H9 (cell line): ENCODE measurements around the gene ZNF429. TPM values are rescaled to one million over a fixed set of nuclear protein-coding genes. Genes with fewer than 3 reads are reported as not detected.

Experiments
- DNase-seq: peaks from one replicate; pipeline ENCODE4 v3.0.0-alpha.2; 2017
- H2AFZ ChIP-seq: one replicate; pipeline ENCODE4 v1.6.1; 2013; ENCODE audit warnings: mild to moderate bottlenecking, low read length, control low read depth, moderate library complexity
- H2AK5ac ChIP-seq: 2 replicates; pipeline ENCODE4 v1.6.1; 2013; ENCODE audit warnings: low read length, control low read depth, mixed read lengths; ENCODE audit not compliant: insufficient read length
- H2BK120ac ChIP-seq: one replicate; pipeline ENCODE4 v1.6.1; 2013; ENCODE audit warnings: low read depth, mild to moderate bottlenecking, low read length, control low read depth, inconsistent platforms; ENCODE audit not compliant: poor library complexity, severe bottlenecking
- H2BK12ac ChIP-seq: 2 replicates; pipeline ENCODE4 v1.6.1; 2013; ENCODE audit warnings: low read length, control low read depth, mixed read lengths, low read depth; ENCODE audit not compliant: insufficient read length
- H2BK15ac ChIP-seq: 2 replicates; pipeline ENCODE4 v1.6.1; 2013; ENCODE audit warnings: low read depth, low read length, control low read depth
- H2BK20ac ChIP-seq: one replicate; pipeline ENCODE4 v1.6.1; 2013; ENCODE audit warnings: low read depth, mild to moderate bottlenecking, low read length, control low read depth, inconsistent platforms; ENCODE audit not compliant: poor library complexity, severe bottlenecking
- H2BK5ac ChIP-seq: 2 replicates; pipeline ENCODE4 v1.6.1; 2013; ENCODE audit warnings: low read length, control low read depth, mixed read lengths; ENCODE audit not compliant: insufficient read length
- H3K14ac ChIP-seq: 2 replicates; pipeline ENCODE4 v1.6.1; 2013; ENCODE audit warnings: low read length, control low read depth; ENCODE audit not compliant: insufficient read depth
- H3K18ac ChIP-seq: 2 replicates; pipeline ENCODE4 v1.6.1; 2013; ENCODE audit warnings: low read depth, mild to moderate bottlenecking, mixed read lengths, low read length, control low read depth; ENCODE audit not compliant: insufficient read length
- H3K23ac ChIP-seq: 2 replicates; pipeline ENCODE4 v1.6.1; 2013; ENCODE audit warnings: low read length, control low read depth, mixed read lengths, low read depth; ENCODE audit not compliant: insufficient read length
- H3K23me2 ChIP-seq: 2 replicates; pipeline ENCODE4 v1.6.1; 2013; ENCODE audit warnings: low read depth, mild to moderate bottlenecking, mixed read lengths, low read length, control low read depth; ENCODE audit not compliant: insufficient read length, poor library complexity, severe bottlenecking
- H3K27ac ChIP-seq: 2 replicates; pipeline ENCODE4 v1.5.1; 2013; ENCODE audit warnings: low read length, control low read depth, mixed read lengths, low read depth; ENCODE audit not compliant: insufficient read length
- H3K27me3 ChIP-seq: 2 replicates; pipeline ENCODE4 v1.6.1; 2013; ENCODE audit warnings: low read length, control low read depth, inconsistent platforms; ENCODE audit not compliant: insufficient read depth
- H3K4ac ChIP-seq: 2 replicates; pipeline ENCODE4 v1.6.1; 2013; ENCODE audit warnings: low read depth, mild to moderate bottlenecking, control low read depth, inconsistent platforms, low read length, moderate library complexity
- H3K4me1 ChIP-seq: 2 replicates; pipeline ENCODE4 v1.6.1; 2013; ENCODE audit warnings: low read length, control low read depth, inconsistent platforms; ENCODE audit not compliant: insufficient read depth
- H3K4me2 ChIP-seq: 2 replicates; pipeline ENCODE4 v1.6.1; 2013; ENCODE audit warnings: low read length, control low read depth, mixed read lengths; ENCODE audit not compliant: insufficient read length, insufficient read depth
- H3K56ac ChIP-seq: 2 replicates; pipeline ENCODE4 v1.6.1; 2013; ENCODE audit warnings: low read depth, mild to moderate bottlenecking, mixed read lengths, low read length, control low read depth; ENCODE audit not compliant: insufficient read length
- H3K79me1 ChIP-seq: 2 replicates; pipeline ENCODE4 v1.6.1; 2013; ENCODE audit warnings: low read depth, mild to moderate bottlenecking, moderate library complexity, low read length, control low read depth, inconsistent platforms; ENCODE audit not compliant: insufficient read depth, poor library complexity, severe bottlenecking
- H3K79me2 ChIP-seq: 2 replicates; pipeline ENCODE4 v1.6.1; 2013; ENCODE audit warnings: low read length, control low read depth, inconsistent platforms; ENCODE audit not compliant: insufficient read depth
- H3K9ac ChIP-seq: 2 replicates; pipeline ENCODE4 v1.6.1; 2013; ENCODE audit warnings: low read length, control low read depth, mixed read lengths; ENCODE audit not compliant: insufficient read length; ENCODE audit errors: extremely low read depth
- H3K9me3 ChIP-seq: one replicate; pipeline ENCODE4 v1.6.1; 2013; ENCODE audit warnings: low read depth, low read length, inconsistent platforms; ENCODE audit not compliant: control insufficient read depth
- H3T11ph ChIP-seq: one replicate; pipeline ENCODE4 v1.6.1; 2013; ENCODE audit warnings: mild to moderate bottlenecking, low read length, control low read depth, inconsistent platforms
- H4K20me1 ChIP-seq: one replicate; pipeline ENCODE4 v1.6.1; 2013; ENCODE audit not compliant: control insufficient read depth, insufficient read length, insufficient read depth
- H4K5ac ChIP-seq: 2 replicates; pipeline ENCODE4 v1.6.1; 2013; ENCODE audit warnings: low read depth, mild to moderate bottlenecking, mixed read lengths, low read length, control low read depth; ENCODE audit not compliant: insufficient read length
- H4K8ac ChIP-seq: replicated peaks from 2 replicates; pipeline ENCODE4 v1.6.1; 2013; ENCODE audit warnings: low read length, control low read depth, mixed read lengths, low read depth; ENCODE audit not compliant: insufficient read length
- H4K91ac ChIP-seq: 2 replicates; pipeline ENCODE4 v1.6.1; 2013; ENCODE audit warnings: low read depth, mild to moderate bottlenecking, moderate library complexity, mixed read lengths, low read length, control low read depth; ENCODE audit not compliant: insufficient read length
- H3K27ac Mint-ChIP-seq, 3 experiments: 2 replicates in 2 of 3; 3 replicates in 1 of 3; pipeline ENCODE4 v1.8.0; 2020 to 2021; ENCODE audit warnings: mixed read lengths in 3 of 3, mild to moderate bottlenecking in 1 of 3, moderate library complexity in 1 of 3
- H3K27me3 Mint-ChIP-seq: 2 replicates; pipeline ENCODE4 v1.8.0; 2021; ENCODE audit warnings: low read depth, mild to moderate bottlenecking, moderate library complexity, mixed read lengths
- H3K36me3 Mint-ChIP-seq, 3 experiments: 2 replicates in 2 of 3; 3 replicates in 1 of 3; pipeline ENCODE4 v1.8.0; 2020 to 2021; ENCODE audit warnings: low read depth in 3 of 3, mixed read lengths in 3 of 3; ENCODE audit not compliant: insufficient read depth in 1 of 3
- H3K4me1 Mint-ChIP-seq, 2 experiments: 2 replicates each; pipeline ENCODE4 v1.8.0; 2020; ENCODE audit warnings: mixed read lengths in 2 of 2
- H3K4me3 Mint-ChIP-seq, 2 experiments: 2 replicates in 1 of 2; 3 replicates in 1 of 2; pipeline ENCODE4 v1.8.0; 2020 to 2021; ENCODE audit warnings: mild to moderate bottlenecking in 2 of 2, mixed read lengths in 2 of 2, moderate library complexity in 1 of 2
- H3K9me3 Mint-ChIP-seq, 2 experiments: 2 replicates in 1 of 2; 3 replicates in 1 of 2; pipeline ENCODE4 v1.8.0; 2020; ENCODE audit warnings: mild to moderate bottlenecking in 2 of 2, mixed read lengths in 2 of 2, moderate library complexity in 1 of 2
- WGBS: extraction: QIAGEN DNeasy Blood & Tissue Kit; methylation state at CpG from one replicate; pipeline ENCODE4 v1.1.7; 2013; ENCODE audit warnings: missing lambda C conversion rate, low lambda C conversion rate, mixed read lengths; ENCODE audit not compliant: insufficient read length; ENCODE audit errors: extremely low coverage; 5-methylcytosine and 5-hydroxymethylcytosine counted together
- total RNA-seq: library from RNA; stranded (reverse); gene quantifications from 2 replicates; pipeline ENCODE4 v1.2.1, GENCODE V29; 2021
- TF ChIP-seq, protein P1 (sequence below): fragments of 200-600 bp; sonication (generic); conservative IDR thresholded peaks from 3 replicates; pipeline ENCODE4 v1.8.0; 2021; ENCODE audit warnings: antibody characterized with exemption, mild to moderate bottlenecking

Gene ZNF429
- total RNA-seq, 1 experiment from 2014 or later, result 11.2 TPM

DNA sequence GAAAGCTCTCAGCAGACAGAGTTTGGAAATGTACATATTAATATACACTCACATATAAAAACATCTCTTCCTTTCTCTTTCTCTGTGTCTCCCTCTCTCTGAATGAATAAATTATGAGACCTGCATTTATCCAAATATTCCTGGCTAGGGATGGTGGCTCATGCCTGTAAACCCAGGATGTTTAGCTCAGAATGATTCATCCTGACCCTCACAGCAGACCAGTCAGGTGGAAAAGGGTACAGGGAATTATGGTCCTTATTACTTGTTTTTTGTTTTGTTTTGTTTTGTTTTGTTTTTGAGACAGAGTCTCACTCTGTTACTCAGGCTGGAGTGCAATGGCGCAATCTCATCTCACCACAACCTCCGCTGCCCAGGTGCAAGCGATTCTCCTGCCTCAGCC is 71.1 kb downstream of the ZNF429 start:
- no peak overlapping the region for H2BK5ac ChIP-seq
- no peaks in the 10 kb centered on the region for H3K4me1 ChIP-seq

More for the DNA sequence above, 71.1 kb downstream of the ZNF429 start:
- H3T11ph ChIP-seq, result no peak overlapping the region
- H3K18ac ChIP-seq, result no peak overlapping the region
- peaks cover 53% of the 10 kb centered on the region for H3K9me3 ChIP-seq
- WGBS, result no CpG with 5 or more reads among the region's 3 CpGs
- no peak for DNase-seq
- H2BK120ac ChIP-seq, result no peak overlapping the region
- TF ChIP-seq, protein P1, sequence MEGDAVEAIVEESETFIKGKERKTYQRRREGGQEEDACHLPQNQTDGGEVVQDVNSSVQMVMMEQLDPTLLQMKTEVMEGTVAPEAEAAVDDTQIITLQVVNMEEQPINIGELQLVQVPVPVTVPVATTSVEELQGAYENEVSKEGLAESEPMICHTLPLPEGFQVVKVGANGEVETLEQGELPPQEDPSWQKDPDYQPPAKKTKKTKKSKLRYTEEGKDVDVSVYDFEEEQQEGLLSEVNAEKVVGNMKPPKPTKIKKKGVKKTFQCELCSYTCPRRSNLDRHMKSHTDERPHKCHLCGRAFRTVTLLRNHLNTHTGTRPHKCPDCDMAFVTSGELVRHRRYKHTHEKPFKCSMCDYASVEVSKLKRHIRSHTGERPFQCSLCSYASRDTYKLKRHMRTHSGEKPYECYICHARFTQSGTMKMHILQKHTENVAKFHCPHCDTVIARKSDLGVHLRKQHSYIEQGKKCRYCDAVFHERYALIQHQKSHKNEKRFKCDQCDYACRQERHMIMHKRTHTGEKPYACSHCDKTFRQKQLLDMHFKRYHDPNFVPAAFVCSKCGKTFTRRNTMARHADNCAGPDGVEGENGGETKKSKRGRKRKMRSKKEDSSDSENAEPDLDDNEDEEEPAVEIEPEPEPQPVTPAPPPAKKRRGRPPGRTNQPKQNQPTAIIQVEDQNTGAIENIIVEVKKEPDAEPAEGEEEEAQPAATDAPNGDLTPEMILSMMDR, result no peak
- no peaks in the 10 kb centered on the region for H4K20me1 ChIP-seq
- no peaks in the 10 kb centered on the region for H3K4me1 Mint-ChIP-seq
- peaks cover 81 to 83% of the 10 kb centered on the region in 2 experiments for H3K9me3 Mint-ChIP-seq
- no peak overlapping the region for H2BK20ac ChIP-seq
- H3K27ac ChIP-seq, result no peak overlapping the region
- H3K27me3 Mint-ChIP-seq, result no peaks in the 10 kb centered on the region
- no peaks in the 10 kb centered on the region for H3K79me1 ChIP-seq
- H4K8ac ChIP-seq, result no peak overlapping the region
- H3K4me2 ChIP-seq, result no peak overlapping the region
- H2AK5ac ChIP-seq, result no peak overlapping the region
- H3K14ac ChIP-seq, result no peak overlapping the region
- no peak overlapping the region for H4K5ac ChIP-seq
- H2AFZ ChIP-seq, result no peak overlapping the region
- H3K4ac ChIP-seq, result no peak overlapping the region
- H2BK15ac ChIP-seq, result no peak overlapping the region
- no peak overlapping the region for H4K91ac ChIP-seq
- H3K27ac Mint-ChIP-seq, result no peak overlapping the region
- no peaks in the 10 kb centered on the region for H3K23me2 ChIP-seq
- H3K4me3 Mint-ChIP-seq, result no peak overlapping the region
- H3K27me3 ChIP-seq, result no peaks in the 10 kb centered on the region
- no peak overlapping the region for H3K56ac ChIP-seq
- no peak overlapping the region for H3K9ac ChIP-seq
- no peaks in the 10 kb centered on the region for H3K79me2 ChIP-seq
- H3K36me3 Mint-ChIP-seq, result peaks cover 11 to 21% (median 19%) of the 10 kb centered on the region in 3 experiments; a peak in 6 of 7 replicates
- H3K23ac ChIP-seq, result no peak overlapping the region
- no peak overlapping the region for H2BK12ac ChIP-seq
